HG02642 (cell line): ENCODE results near the gene NUP93.
"Not testable (repeated sequence)": the region's sequence is repeated elsewhere in the genome, so short reads cannot be mapped to it uniquely, and the experiment has no call there.

Source experiments
- ATAC-seq: cut with Tn5 transposase; IDR thresholded peaks from one replicate; pipeline ENCODE4 v1.9.1; 2021; ENCODE audit warnings: mild to moderate bottlenecking; ENCODE audit not compliant: unreplicated experiment, poor library complexity

NUP93 gene

DNA sequence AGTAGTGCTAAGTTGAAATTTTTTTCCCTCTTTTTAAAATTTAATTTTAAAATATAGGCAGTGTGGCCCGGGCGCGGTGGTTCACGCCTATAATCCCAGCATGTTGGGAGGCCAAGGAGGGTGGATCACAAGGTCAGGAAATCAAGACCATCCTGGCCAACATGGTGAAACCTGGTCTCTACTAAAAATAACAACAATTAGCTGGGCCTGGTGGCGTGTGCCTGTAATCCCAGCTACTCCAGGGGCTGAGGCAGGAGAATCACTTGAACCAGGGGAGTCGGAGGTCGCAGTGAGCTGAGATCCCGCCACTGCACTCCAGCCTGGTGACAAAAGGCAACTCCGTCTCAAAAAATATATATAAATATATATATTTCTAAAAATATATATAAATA is 77.7 kb downstream of the NUP93 start:
- not testable (repeated sequence) for ATAC-seq

DNA sequence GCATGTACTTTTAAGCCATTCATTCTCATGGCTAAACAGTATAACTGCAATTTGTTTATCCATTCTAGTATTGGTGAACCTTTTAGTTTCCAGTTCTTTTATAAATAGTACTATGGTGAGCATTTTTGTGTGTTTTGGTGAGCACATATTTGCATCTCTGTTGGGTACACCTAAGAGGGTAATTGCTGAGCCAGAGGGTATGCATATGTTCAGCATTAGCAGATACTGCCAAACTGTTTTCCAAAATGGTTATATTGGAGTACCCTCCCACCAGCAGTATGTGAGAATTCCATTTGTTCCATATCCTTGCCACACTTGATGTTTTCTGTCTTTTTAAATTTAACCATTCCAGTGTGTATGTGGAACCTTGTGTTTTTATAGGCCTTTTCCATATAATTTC is 81.0 kb downstream of the NUP93 start:
- no peak for ATAC-seq

DNA sequence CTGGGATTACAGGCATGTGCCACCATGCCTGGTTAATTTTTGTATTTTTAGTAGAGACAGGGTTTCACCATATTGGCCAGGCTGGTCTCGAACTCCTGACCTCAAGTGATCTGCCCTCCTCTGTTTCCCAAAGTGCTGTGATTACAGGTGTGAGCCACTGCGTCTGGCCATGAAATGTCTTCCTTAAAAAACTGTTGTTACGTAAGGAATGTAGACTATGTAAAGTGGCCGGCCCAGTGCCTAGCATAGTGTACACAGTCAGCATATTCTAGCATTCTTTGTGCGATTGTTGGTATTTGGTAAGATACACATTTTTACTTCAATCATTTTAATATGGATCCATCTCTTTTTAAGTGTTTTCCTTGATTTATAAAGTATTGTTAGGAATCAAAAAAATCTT is 81.7 kb downstream of the NUP93 start:
- not testable (repeated sequence) for ATAC-seq

DNA sequence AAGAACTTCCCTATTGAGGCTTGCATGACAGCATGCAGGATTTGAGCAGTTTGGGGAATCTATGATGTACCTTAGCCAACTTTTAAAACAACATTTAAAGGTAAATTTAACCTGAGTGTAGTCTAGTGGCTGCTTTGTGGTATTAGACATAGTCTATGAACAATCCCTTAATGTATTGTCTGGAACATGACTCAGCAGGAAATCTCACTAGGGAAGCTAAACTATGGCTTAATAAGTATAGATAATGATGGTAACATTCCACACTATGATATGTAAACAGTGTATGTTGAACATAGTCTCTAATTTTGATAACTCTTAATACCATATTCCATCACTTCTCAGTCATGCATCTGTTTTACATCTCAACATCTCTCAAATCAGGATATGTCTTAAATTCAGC is 83.0 kb downstream of the NUP93 start:
- ATAC-seq, result no peak

DNA sequence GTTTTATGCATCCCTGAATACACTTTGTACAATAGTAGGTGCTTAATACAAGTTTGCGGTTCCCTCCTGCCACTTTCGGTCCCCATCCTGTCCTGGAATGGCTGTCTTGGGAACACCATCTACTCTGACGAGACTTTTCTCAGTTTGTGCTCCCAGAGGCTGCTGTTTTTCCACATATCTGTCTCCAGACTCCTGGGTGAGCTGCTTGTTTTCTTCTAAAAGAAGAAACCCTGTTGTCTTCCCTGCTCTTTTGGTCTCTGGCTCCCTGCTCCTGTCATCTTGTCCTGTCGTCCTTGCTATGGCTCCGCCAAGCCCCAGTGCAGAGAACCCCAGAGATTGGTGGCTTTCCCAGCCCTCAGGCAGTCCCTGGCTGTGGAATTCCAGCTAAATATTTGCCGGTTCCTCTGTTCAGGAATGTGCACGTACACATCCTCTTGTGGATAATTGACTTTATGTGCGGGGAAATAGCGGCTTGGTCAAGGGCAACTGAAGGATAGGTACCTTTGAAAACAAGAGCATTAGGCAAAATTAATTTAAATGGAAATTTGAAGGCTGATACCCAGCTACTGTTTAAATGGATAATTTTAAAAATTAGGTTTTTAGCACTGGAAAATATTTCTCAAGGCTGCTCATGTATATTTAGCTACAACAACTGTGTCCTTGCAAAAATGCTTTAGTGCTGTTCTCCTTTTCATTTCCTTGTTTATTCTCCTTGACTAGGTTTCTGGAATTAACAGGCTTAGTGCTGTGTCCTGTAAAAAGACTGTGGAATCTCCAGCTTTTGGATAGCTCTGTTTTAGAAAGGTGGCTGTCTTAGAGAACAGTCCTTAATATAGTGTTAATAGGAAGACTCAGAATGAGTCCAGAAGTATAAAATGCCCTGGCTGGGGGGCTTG is 84.9 kb downstream of the NUP93 start:
- ATAC-seq, result no peak

DNA sequence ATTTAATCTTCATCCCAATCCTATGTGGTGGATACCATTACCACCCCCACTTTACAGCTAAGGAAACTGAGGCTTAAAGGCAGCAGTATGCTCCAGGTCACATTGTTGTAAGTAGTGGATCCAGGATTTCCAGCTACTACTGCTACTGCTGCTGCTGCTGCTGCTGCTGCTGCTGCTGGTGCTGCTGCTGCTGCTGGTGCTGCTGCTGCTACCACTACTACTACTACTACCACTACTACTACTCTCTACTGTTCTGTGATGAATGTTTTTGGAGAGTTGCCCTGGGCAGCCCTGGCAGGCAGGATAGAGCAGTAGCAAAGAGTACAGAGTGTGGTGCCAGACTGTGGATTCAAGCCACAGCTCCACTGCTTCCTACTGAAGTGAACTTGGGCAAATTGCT is 85.8 kb downstream of the NUP93 start:
- ATAC-seq, result no peak

DNA sequence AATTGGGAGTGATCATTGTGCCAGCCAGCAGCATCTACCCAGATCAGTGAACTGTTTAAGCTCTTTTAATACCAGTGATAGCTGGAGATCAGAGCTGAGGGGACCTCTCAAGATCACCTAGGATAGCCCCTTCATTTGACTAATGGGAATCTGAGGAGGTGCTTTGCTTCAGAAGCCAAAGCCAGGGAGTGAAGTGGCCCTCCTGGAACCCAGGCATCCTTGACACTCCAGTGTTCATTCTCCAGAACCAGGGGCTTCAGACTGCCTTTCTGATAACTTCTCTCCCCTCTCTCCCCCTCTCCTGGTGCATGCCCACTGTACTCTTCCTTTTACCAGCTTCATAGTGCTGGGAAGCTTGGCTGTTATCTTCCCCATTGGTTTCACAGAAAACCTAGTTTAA is 87.1 kb downstream of the NUP93 start:
- no peak for ATAC-seq

DNA sequence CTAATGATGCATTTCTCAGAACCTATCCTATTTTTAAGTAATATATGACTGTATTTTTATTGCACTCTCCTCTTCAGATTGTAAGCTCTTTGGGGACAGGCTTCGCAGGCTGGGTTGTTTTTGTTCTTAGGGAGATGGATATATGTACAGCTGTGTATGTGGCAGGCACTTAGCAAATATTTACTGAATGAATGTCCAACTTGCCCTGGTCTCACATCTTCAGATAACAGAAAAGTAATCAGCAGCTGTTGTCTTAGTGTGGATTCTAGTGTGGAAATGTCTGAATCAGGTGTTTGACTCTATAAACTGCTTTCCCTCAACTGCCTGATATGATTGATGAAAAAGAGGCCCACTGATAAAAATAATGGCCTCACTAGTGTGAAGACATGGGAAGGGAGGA is 88.0 kb downstream of the NUP93 start:
- no peak for ATAC-seq

DNA sequence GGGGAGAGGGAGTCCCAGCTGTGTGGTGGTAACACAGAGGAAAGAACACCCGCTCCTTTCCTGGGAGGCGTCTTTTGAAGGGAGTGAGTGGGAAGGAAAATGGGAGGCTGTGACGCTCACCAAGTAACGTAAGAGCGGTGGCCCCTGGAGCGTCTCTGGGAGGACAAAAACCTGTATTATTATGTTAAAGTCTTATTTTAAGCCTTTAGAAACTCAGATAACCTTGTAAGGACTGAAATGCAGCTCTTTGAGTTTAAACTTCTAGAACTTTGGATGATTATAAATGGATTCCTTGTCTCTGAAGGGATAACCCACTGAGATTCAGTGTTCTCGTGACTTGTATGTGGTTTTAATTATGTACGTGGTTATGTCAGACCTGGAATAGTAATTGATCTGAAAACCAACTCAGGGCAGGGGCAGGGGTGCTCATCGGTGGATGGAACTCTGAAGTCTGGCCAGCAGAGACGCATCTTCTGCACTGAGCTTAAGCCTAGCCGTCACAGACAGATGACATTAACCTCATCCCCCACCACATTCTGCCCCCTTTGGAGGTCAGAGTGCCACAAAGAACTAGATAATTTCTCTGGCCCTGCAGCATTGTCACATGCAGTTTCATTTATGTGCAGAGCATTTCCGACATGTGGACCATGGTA is 93.3 kb downstream of the NUP93 start:
- no peak for ATAC-seq

DNA sequence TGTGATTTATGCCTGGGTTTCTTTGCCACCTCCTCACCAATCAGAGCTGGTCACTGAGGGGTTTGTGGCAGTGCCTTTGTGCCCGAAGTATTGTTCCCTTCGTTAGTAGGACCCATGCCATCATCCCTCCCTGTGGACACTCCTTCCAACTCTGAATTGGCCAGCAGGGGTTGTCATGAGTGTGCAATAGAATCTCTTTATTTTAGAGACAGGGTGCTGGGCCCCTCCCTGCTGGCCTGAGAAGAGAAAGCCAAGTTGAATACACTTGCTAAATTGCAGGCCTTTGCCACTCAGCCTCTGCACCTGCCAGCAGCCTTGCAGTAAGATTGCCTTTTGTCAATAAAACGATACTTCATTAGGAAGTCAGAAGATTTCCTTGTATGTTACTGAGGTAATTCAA is 94.4 kb downstream of the NUP93 start:
- no peak for ATAC-seq

DNA sequence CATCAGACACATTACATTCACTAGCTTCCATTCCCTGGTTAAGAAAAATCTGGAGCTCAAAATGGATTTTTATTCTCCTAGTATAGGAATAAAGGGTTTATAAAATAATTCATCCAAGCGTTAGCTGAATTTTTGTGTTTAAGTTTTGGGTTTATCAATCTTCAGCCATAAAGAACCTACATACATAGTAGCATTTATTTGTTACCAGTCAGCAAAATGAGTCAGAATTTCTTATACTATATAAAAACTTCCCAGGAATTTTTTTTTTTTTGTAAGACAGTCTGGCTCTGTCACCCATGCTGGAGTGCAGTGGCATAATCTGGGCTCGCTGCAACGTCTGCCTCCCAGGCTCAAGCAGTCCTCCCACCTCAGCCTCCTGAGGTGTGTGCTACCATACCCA is 94.9 kb downstream of the NUP93 start:
- ATAC-seq, result no peak

DNA sequence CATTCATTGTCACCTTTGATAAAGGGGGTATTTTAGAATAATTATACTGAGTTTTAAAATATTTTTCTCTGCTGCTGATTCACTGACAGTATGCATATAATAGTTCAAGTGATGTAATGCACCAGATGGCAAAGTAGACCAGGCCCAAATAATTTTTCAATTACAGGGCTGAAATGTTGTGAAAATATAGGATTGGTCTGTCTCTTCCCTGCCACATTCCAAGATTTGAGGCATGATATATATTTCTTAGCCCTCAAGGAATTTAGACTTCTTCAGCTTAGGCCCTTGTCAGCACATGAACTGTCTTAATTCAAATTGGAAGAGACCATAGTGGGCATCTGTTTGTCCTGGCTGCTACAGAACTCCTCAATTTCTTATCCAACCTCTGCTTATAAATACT is 95.9 kb downstream of the NUP93 start:
- ATAC-seq, result no peak

DNA sequence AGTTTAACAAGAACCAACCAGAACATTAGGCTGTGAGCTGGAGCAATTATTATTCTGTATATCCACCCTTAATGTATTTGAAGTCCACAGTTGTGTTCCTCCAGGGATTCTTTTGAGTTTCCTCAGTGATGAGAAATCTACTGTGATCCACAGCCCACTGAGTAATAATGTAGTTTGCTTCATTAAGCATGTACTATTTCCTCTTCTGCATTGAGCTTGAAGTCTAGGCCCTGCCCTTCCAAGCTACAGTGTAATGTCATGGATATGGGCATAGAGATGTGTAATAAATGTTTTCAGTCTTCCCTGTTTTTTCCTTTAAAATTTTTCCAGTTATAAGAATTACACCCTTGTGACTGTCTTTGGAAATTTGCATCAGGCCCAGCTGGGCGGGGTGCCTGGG is 98.7 kb downstream of the NUP93 start:
- ATAC-seq, result no peak

DNA sequence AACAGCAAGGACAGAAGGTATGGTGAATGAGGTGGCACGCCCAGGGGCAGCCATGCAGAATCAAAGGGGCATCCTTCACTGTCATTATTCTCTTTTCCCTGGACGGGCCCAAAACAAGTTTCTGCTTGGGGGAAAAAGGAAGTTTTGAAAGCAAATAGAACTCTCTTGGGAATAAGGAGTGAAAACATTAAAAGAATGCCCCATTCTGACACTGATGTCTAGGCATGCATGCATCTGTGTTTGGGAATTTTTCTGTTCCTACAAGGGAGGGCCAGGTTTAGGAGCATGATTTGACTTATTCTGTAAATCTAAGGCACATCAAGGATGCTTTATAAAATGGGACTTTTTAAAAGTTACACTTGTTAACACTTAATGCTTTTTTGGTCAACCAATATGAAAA is 100.7 kb downstream of the NUP93 start:
- no peak for ATAC-seq

DNA sequence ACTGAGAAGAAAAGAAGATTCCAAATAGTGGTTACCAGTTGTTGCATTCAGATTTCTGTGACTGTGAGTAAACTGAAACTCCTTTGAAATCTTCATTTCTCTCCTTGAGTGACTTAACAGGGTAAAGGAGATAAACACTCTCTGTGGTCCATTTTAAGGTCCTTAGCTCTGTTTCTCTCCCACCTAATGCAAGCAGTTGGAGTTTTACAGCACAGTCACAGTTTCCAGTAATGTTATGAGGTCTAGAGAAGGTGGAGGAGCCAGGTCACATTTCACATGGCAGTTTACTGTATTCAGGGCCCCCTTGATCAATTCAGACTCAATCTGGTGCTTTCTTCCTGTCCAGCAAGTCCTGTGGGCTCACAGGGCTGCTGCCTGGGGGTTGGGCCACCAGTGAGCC is 102.8 kb downstream of the NUP93 start:
- no peak for ATAC-seq

DNA sequence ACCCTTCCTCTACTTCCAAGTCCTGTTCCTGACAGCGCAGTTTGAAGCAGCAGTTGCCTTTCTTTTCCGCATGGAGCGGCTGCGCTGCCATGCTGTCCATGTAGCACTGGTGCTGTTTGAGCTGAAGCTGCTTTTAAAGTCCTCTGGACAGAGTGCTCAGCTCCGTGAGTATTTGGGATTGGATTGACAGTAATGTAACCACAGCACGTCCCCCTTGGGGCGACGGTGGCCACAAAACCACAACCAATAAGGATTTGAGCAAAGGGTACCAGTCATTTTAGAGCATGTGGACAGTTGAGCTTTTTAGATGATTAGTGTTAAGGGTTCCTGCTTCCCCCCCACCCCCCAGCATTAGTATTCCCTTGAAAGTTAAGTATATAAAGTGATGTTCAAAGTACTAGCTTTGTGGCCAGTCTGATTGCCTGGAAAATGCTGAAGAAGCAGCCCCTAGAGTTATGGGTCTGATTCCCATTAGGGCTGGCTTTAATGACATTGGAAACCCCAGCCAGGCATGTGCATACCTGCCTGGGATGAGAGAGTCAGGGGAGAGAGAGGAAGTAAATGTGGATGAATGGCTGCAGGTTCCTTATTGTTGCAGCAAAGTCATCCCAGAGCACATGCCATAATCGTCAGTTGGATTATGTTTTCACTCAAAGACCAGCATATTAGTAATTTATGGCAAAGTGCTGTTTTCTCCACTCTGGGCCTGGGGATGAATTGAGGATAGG is 103.5 kb downstream of the NUP93 start:
- no peak for ATAC-seq

DNA sequence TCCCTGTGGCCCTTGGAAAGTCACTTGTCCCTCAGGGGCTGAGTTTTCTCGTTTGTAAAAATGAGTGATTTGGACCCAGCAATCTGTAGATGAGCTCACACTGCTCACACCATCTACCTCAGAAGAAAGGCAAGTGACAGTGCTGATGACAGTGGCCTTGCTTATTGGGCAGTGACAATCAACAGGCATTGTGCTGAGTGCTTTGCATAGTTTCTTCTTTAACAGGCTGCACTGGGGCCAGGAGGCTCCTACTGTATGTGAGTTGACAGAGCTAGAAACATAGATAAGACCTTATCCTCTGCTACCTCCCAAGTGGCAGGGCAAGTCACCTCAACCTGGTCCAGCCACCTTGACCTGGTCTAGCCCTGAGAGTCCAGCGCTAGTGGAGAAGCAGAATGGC is 105.4 kb downstream of the NUP93 start:
- ATAC-seq, result no peak

DNA sequence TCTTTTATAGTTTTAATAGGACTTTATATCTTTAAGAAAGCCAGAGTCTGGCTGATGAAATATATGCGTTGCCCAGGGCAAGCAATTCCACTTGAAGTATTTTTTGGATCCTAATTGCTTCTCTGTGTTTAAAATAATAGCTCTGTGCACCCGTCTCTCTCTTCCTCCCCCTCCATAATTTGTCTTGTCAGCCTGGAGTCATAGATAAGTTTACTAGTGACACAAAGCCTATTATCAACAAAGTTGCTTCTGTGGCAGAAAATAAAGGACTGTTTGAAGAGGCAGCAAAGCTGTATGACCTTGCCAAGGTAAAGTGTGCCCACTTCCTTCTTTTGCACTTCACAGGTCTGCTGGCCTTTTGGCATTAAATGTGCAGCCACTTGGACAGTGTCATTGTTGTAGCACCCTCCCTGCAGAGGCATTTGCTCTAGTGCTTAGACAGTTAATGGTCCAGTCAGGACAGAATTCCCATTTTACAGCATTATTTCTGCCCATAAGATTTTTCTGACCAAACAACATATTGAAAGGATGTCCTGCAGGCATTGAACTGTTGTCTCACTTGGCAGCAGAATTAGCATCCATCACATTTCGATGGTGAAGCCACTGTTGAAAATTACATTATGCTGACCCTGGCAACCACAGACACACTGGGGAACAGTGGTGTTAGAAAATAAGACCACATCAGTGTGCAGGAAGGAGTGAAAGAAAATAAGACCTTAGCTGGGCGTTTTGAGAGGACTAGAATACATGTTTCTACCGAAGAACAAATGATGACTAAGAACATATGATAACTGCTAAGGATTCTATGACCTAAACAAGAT is 106.7 kb downstream of the NUP93 start:
- no peak for ATAC-seq

DNA sequence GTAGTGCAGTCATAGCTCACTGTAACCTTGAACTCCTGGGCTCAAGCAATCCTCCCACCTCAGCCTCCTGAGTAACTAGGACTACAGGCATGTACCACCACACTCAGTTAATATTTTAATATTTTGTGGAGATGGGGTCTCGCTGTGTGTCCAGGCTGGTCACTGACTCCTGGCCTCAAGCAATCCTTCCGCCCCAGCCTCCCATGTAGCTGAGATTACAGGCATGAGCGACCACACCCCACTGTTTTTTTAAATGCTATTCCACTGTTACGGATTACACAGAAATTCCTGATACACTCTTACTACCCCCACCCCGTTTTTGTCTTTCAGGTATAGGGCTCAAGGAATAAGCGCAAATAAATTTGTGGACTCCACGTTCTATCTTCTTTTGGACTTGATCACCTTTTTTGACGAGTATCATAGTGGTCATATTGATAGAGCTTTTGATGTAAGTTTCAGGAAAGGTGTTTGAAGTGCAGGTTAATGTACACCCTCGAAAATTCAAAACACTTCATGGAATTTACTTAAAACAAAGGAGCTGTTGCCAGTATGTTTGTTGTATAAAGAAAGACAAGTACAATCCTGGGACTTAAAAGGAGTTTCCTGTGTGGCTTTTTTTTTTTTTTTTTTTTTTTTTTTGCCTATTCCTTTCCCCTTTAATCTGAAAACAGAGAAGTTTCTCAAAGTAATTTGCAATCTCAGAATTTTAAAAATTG is 108.9 kb downstream of the NUP93 start:
- no peak for ATAC-seq

DNA sequence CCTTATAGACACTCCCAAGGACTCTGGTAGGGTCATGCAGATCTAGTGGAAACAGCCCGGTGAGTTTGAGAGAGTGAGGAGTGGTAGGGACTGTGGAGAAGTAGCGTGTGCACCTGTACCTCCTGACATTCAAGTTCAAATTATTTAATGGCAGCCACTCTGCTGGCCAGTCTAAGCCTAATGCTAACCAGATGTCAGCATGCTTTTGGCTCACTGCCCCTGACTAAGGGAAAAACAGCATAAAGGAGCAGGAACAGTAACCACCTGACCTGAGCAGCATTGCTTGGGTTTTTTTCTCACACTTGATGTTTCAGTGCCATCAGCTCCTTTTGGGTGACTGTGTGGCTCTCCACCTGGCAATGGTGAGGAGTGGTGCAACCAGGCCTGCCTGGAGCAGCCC is 111.3 kb downstream of the NUP93 start:
- no peak for ATAC-seq
